IMR-90 (cell line): ENCODE results near the gene TSSK2. TPM values are rescaled to one million over a fixed set of nuclear protein-coding genes. Genes with fewer than 3 reads are reported as not detected.

Experiments
- ATAC-seq: fragments of 200-7000 bp; cut with Tn5 transposase; 2 replicates; pipeline ENCODE4 v1.9.1; 2020; ENCODE audit warnings: low read depth, mild to moderate bottlenecking, moderate library complexity
- BruUV-seq: library from RNA; stranded (reverse); fragments of 400-500 nt; replicated peaks from 2 replicates; lab custom pipeline; 2021; lab: Mats Ljungman, UMichigan
- CTCF ChIA-PET: fragments of 300-600 bp; formaldehyde crosslinking; extraction: SDS; loops from one replicate; lab custom pipeline; 2021; ENCODE audit warnings: antibody characterized with exemption; lab: Yijun Ruan, JAX
- POLR2A ChIA-PET: fragments of 300-600 bp; sonication (Branson Sonifier 250); formaldehyde crosslinking; loops from one replicate; lab custom pipeline; 2022; ENCODE audit warnings: antibody characterized with exemption; ENCODE audit not compliant: unreplicated experiment; lab: Charles Lee
- DNase-seq: peaks from one replicate; pipeline ENCODE4 v3.0.0; 2013
- H2AFZ ChIP-seq: replicated peaks from 2 replicates; pipeline ENCODE3; 2013; ENCODE audit warnings: low read length, mild to moderate bottlenecking; ENCODE audit not compliant: poor library complexity
- H2AK5ac ChIP-seq: 2 replicates; pipeline ENCODE4 v1.6.1; 2013; ENCODE audit warnings: low read depth, low read length, inconsistent platforms
- H2AK9ac ChIP-seq: replicated peaks from 2 replicates; pipeline ENCODE3; 2013; ENCODE audit warnings: mild to moderate bottlenecking, low read depth, low read length, moderate library complexity; ENCODE audit not compliant: poor library complexity
- H2BK120ac ChIP-seq: 2 replicates; pipeline ENCODE4 v1.6.1; 2013; ENCODE audit warnings: low read depth, low read length, inconsistent platforms
- H2BK15ac ChIP-seq: 3 replicates; pipeline ENCODE4 v1.6.1; 2013; ENCODE audit warnings: low read depth, low read length, inconsistent platforms
- H2BK20ac ChIP-seq: 2 replicates; pipeline ENCODE4 v1.6.1; 2013; ENCODE audit warnings: low read depth, mild to moderate bottlenecking, inconsistent platforms, low read length, moderate library complexity
- H2BK5ac ChIP-seq: 2 replicates; pipeline ENCODE4 v1.6.1; 2013; ENCODE audit warnings: mild to moderate bottlenecking, low read depth, low read length, inconsistent platforms; ENCODE audit not compliant: poor library complexity, severe bottlenecking
- H3K14ac ChIP-seq: replicated peaks from 2 replicates; pipeline ENCODE4 v1.6.1; 2013; ENCODE audit warnings: low read depth, low read length, inconsistent platforms
- H3K18ac ChIP-seq: 2 replicates; pipeline ENCODE4 v1.6.1; 2013; ENCODE audit warnings: low read depth, low read length, control low read depth
- H3K23ac ChIP-seq: 2 replicates; pipeline ENCODE4 v1.6.1; 2013; ENCODE audit warnings: low read depth, low read length, inconsistent platforms
- H3K27ac ChIP-seq: 2 replicates; pipeline ENCODE4 v1.5.1; 2013; ENCODE audit warnings: mild to moderate bottlenecking, control low read depth, low read length; ENCODE audit not compliant: insufficient read depth
- H3K27me3 ChIP-seq: 2 replicates; pipeline ENCODE4 v1.6.1; 2013; ENCODE audit warnings: low read length; ENCODE audit not compliant: control insufficient read depth, insufficient read depth
- H3K36me3 ChIP-seq: 2 replicates; pipeline ENCODE4 v1.6.1; 2013; ENCODE audit warnings: low read length, mixed read lengths; ENCODE audit not compliant: control insufficient read depth, insufficient read depth
- H3K4ac ChIP-seq: 2 replicates; pipeline ENCODE4 v1.6.1; 2013; ENCODE audit warnings: low read depth, low read length, inconsistent platforms
- H3K4me1 ChIP-seq: 2 replicates; pipeline ENCODE4 v1.6.1; 2013; ENCODE audit warnings: low read length, mixed read lengths; ENCODE audit not compliant: control insufficient read depth, insufficient read depth
- H3K4me2 ChIP-seq: 2 replicates; pipeline ENCODE4 v1.6.1; 2013; ENCODE audit warnings: low read depth, mild to moderate bottlenecking, control low read depth, low read length, moderate library complexity
- H3K4me3 ChIP-seq: 2 replicates; pipeline ENCODE4 v1.5.1; 2013; ENCODE audit warnings: low read depth, mild to moderate bottlenecking, control low read depth, low read length, moderate library complexity; ENCODE audit not compliant: insufficient read depth
- H3K56ac ChIP-seq: 2 replicates; pipeline ENCODE4 v1.6.1; 2013; ENCODE audit warnings: low read length, inconsistent platforms; ENCODE audit not compliant: insufficient read depth; ENCODE audit errors: extremely low read depth
- H3K79me1 ChIP-seq, 2 experiments: 2 replicates each; pipeline ENCODE4 v1.6.1; 2013; ENCODE audit warnings: low read length in 2 of 2, inconsistent platforms in 1 of 2, low read depth in 1 of 2
- H3K9ac ChIP-seq: 2 replicates; pipeline ENCODE4 v1.6.1; 2013; ENCODE audit warnings: low read depth, low read length, control low read depth
- H3K9me1 ChIP-seq: 2 replicates; pipeline ENCODE4 v1.6.1; 2013; ENCODE audit warnings: low read length, inconsistent platforms; ENCODE audit not compliant: insufficient read depth
- H3K9me3 ChIP-seq: 2 replicates; pipeline ENCODE4 v1.6.1; 2013; ENCODE audit warnings: low read length; ENCODE audit not compliant: control insufficient read depth, insufficient read depth
- H4K20me1 ChIP-seq: 2 replicates; pipeline ENCODE4 v1.6.1; 2013; ENCODE audit warnings: low read length, inconsistent platforms; ENCODE audit not compliant: insufficient read depth
- H4K5ac ChIP-seq: 2 replicates; pipeline ENCODE4 v1.6.1; 2013; ENCODE audit warnings: mild to moderate bottlenecking, low read depth, low read length, control low read depth
- H4K8ac ChIP-seq, 2 experiments: 2 replicates each; pipeline ENCODE4 v1.6.1; 2013; ENCODE audit warnings: low read depth in 2 of 2, low read length in 2 of 2, control low read depth in 1 of 2, inconsistent platforms in 1 of 2
- H4K91ac ChIP-seq: 2 replicates; pipeline ENCODE4 v1.6.1; 2013; ENCODE audit warnings: low read depth, low read length, inconsistent platforms; ENCODE audit not compliant: insufficient read depth
- CEBPB ChIP-seq: IDR thresholded peaks from 2 replicates; pipeline ENCODE4 v1.6.1; 2012; ENCODE audit warnings: low read depth, low read length, improper control_type of control experiment
- MAZ ChIP-seq: IDR thresholded peaks from 2 replicates; pipeline ENCODE4 v1.6.1; 2012; ENCODE audit warnings: low read depth, mild to moderate bottlenecking, low read length, improper control_type of control experiment, moderate library complexity, borderline replicate concordance
- RFX5 ChIP-seq: IDR thresholded peaks from 2 replicates; pipeline ENCODE4 v1.8.0; 2012; ENCODE audit warnings: low read depth, mild to moderate bottlenecking, low read length, moderate library complexity
- WGBS, 2 experiments: methylation state at CpG; one replicate each; pipeline versions ENCODE4 v1.1.5 to v1.1.7; 2013; ENCODE audit warnings: missing lambda C conversion rate in 2 of 2; ENCODE audit not compliant: insufficient read length in 1 of 2; ENCODE audit errors: extremely low coverage in 2 of 2; 5-methylcytosine and 5-hydroxymethylcytosine counted together
- dilution Hi-C: fragments of 300-500 bp; cut with HindIII; formaldehyde crosslinking; loops from one replicate; pipeline ENCODE4 v1.14.3; 2018; ENCODE audit warnings: low sequenced_read_pairs; ENCODE audit not compliant: unreplicated experiment
- in situ Hi-C: fragments of 300-500 bp; cut with MboI; formaldehyde crosslinking; loops from 3 replicates; pipeline ENCODE4 v1.14.3; 2019; ENCODE audit warnings: low sequenced_read_pairs, inconsistent platforms, mixed read lengths
- intact Hi-C: fragments of 100-400 bp; cut with micrococcal nuclease; formaldehyde crosslinking; loops from 2 replicates; pipeline ENCODE4 v1.10.0; 2022
- polyA plus RNA-seq, 3 experiments: library from polyadenylated mRNA; depleted of rRNA; stranded (reverse); fragments of >200 nt; gene quantifications; 2 replicates each; pipeline ENCODE4 v1.2.3, GENCODE V29; 2012; ENCODE audit warnings: low replicate concordance in 1 of 3
- total RNA-seq: library from RNA; depleted of rRNA; stranded (reverse); fragments of >200 nt; gene quantifications from 2 replicates; pipeline ENCODE4 v1.2.3, GENCODE V29; 2012
- TF ChIP-seq, protein P1 (sequence below): fragments of 150-350 bp; IDR thresholded peaks from 2 replicates; pipeline ENCODE4 v1.6.1; 2017; ENCODE audit warnings: mild to moderate bottlenecking, antibody characterized with exemption, low read length, low read depth
- TF ChIP-seq, protein P2 (sequence below): conservative IDR thresholded peaks from 2 replicates; pipeline ENCODE4 v1.5.1; 2012; ENCODE audit warnings: mild to moderate bottlenecking, low read depth, low read length, improper control_type of control experiment

Gene TSSK2
- total and polyA plus RNA-seq, 2 of the 4 experiments (the other 2 are of a cell fraction) = not detected

- peaks cover 7% of the 10 kb centered on the region for H3K4me1 ChIP-seq
- no peak overlapping the region for H3K56ac ChIP-seq
- peaks cover 6% of the 10 kb centered on the region; the same call in 1 of the 2 replicates for H3K36me3 ChIP-seq
- H4K91ac ChIP-seq = no peak overlapping the region
- ATAC-seq (peak; percentile 56), DNase-seq (no peak)
- no peaks in the 10 kb centered on the region for H3K27me3 ChIP-seq
- H4K20me1 ChIP-seq = peaks cover 84% of the 10 kb centered on the region
- no peak overlapping the region for H3K23ac ChIP-seq
- H3K4me3 ChIP-seq = no peak overlapping the region
- no peak overlapping the region for H2AK5ac ChIP-seq
- dilution Hi-C loops (no loop called here), in situ Hi-C loops (no loop called here), intact Hi-C loops (no loop called here)
- no peak overlapping the region for H3K18ac ChIP-seq
- POLR2A ChIA-PET = no interaction called here
- peaks cover 50% of the 10 kb centered on the region for H3K9me1 ChIP-seq
- no peak overlapping the region for H2BK20ac ChIP-seq
- TF ChIP-seq, protein P1, sequence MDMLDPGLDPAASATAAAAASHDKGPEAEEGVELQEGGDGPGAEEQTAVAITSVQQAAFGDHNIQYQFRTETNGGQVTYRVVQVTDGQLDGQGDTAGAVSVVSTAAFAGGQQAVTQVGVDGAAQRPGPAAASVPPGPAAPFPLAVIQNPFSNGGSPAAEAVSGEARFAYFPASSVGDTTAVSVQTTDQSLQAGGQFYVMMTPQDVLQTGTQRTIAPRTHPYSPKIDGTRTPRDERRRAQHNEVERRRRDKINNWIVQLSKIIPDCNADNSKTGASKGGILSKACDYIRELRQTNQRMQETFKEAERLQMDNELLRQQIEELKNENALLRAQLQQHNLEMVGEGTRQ = no peak
- TF ChIP-seq, protein P2, sequence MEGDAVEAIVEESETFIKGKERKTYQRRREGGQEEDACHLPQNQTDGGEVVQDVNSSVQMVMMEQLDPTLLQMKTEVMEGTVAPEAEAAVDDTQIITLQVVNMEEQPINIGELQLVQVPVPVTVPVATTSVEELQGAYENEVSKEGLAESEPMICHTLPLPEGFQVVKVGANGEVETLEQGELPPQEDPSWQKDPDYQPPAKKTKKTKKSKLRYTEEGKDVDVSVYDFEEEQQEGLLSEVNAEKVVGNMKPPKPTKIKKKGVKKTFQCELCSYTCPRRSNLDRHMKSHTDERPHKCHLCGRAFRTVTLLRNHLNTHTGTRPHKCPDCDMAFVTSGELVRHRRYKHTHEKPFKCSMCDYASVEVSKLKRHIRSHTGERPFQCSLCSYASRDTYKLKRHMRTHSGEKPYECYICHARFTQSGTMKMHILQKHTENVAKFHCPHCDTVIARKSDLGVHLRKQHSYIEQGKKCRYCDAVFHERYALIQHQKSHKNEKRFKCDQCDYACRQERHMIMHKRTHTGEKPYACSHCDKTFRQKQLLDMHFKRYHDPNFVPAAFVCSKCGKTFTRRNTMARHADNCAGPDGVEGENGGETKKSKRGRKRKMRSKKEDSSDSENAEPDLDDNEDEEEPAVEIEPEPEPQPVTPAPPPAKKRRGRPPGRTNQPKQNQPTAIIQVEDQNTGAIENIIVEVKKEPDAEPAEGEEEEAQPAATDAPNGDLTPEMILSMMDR = 0 out of 2 replicates have a peak, but pooled peaks have one; percentile 13
- TF ChIP-seq RFX5 (no peak), MAZ (no peak), CEBPB (no peak)
- WGBS, 2 experiments = 40% methylated on average over 1 of the region's 4 CpGs; no CpG with 5 or more reads in 1 of the 2 experiments
- no peak overlapping the region for H3K4me2 ChIP-seq
- no peak overlapping the region for H2BK5ac ChIP-seq
- H2BK120ac ChIP-seq = no peak overlapping the region
- no peak overlapping the region for H2AK9ac ChIP-seq
- peaks cover 33 to 80% of the 10 kb centered on the region in 2 experiments for H3K79me1 ChIP-seq
- H4K8ac ChIP-seq = no peak overlapping the region
- no peak overlapping the region for H3K4ac ChIP-seq
- H3K9me3 ChIP-seq = no peaks in the 10 kb centered on the region
- H2BK15ac ChIP-seq = no peak overlapping the region
- BruUV-seq = no TSS peak
- CTCF ChIA-PET = no interaction called here
- no peak overlapping the region for H3K14ac ChIP-seq
- no peak overlapping the region for H2AFZ ChIP-seq
- H4K5ac ChIP-seq = no peak overlapping the region
- H3K27ac ChIP-seq = no peak overlapping the region
- H3K9ac ChIP-seq = no peak overlapping the region
Observed at GRCh38 chr22:19115628-19116027, 15.5 kb upstream of the TSSK2 start.
